Gastroesophageal sphincter (tissue), 3 donors: ENCODE data around the gene TSPO2.

Source experiments
- CTCF ChIP-seq, 4 experiments: fragments of 200-600 bp in 2 of 4; fragments of 450-650 bp in 2 of 4; sonication (generic) in 1 of 4; IDR thresholded peaks; one replicate each; pipeline ENCODE4 v1.5.1; 2017 to 2019; ENCODE audit warnings: antibody characterized with exemption in 4 of 4, mild to moderate bottlenecking in 2 of 4, moderate library complexity in 2 of 4
- EP300 ChIP-seq: sonication (generic); formaldehyde crosslinking; IDR thresholded peaks from one replicate; pipeline ENCODE4 v1.6.1; 2017; ENCODE audit warnings: antibody characterized with exemption, mild to moderate bottlenecking
- POLR2AphosphoS5 ChIP-seq: sonication (generic); formaldehyde crosslinking; IDR thresholded peaks from one replicate; pipeline ENCODE4 v1.6.1; 2017; ENCODE audit warnings: antibody characterized with exemption

- TF ChIP-seq EP300 (no peak), POLR2AphosphoS5 (no peak), CTCF (IDR thresholded peaks at IDR 0.05) (no peak)
Measured at GRCh38 chr6:41075651-41076626, 33.7 kb downstream of the TSPO2 start.
